ENCODE measurements around the gene TRIM28. TPM values are rescaled to one million over a fixed set of nuclear protein-coding genes. Genes with fewer than 3 reads are reported as not detected.

TRIM28 gene
- total RNA-seq, 4 donors from 2014 or later, result 171 to 274 (median 196) TPM

GRCh38 chr19:58519355-58520256, 24.3 kb upstream of the TRIM28 start, which contains the start of gene ZBTB45:
TSS of gene ZBTB45 (minus strand) at chr19:58519810. CDS start at chr19:58517673, 2,137 bp downstream.
- Histone ChIP-seq H3K36me3 (peaks cover 0 to 25% of the 10 kb centered on the region in 2 donors), H3K9me3 (no peaks in the 10 kb centered on the region), H3K27ac (peak within 1 kb of the TSS; percentile 83 to 97 (median 96)), H3K4me1 (peaks cover 8 to 53% (median 24%) of the 10 kb centered on the region in 3 donors), H3K4me3 (peak within 1 kb of the TSS; percentile 58 to 89), H3K27me3 (no peaks in the 10 kb centered on the region)
- peak; percentile 79 for TF ChIP-seq POLR2AphosphoS5 (IDR thresholded peaks at IDR 0.05)
- TF ChIP-seq POLR2A (IDR thresholded peaks at IDR 0.05), result peak; percentile 17 to 52
- TF ChIP-seq EP300 (IDR thresholded peaks at IDR 0.05), result no peak
- TF ChIP-seq CTCF (IDR thresholded peaks at IDR 0.05), result peak in 3 of 4 experiments; percentile 71 to 86 (median 79)
- ATAC-seq, result peak; percentile 91
- WGBS, 2 donors (ENCODE audit: low coverage in 1 of 2), result 0% methylated on average over 23 of the region's 87 CpGs; no CpG with 5 or more reads in 1 of the 2 donors

- 3 to 32% methylated on average over 3 to 4 of the region's 7 CpGs for WGBS, 2 donors (ENCODE audit: low coverage in 1 of 2)
- TF ChIP-seq POLR2A (IDR thresholded peaks at IDR 0.05), result no peak
- TF ChIP-seq POLR2AphosphoS5 (IDR thresholded peaks at IDR 0.05), result no peak
- TF ChIP-seq CTCF (IDR thresholded peaks at IDR 0.05), result no peak
- no peak for TF ChIP-seq EP300 (IDR thresholded peaks at IDR 0.05)
- ATAC-seq, result no peak
- H3K4me3 ChIP-seq, result peak overlapping the region; percentile 58 to 89
- H3K4me1 ChIP-seq, result peaks cover 8 to 47% (median 23%) of the 10 kb centered on the region in 3 donors
- peaks cover 0 to 23% of the 10 kb centered on the region in 2 donors for H3K36me3 ChIP-seq
- no peaks in the 10 kb centered on the region for H3K9me3 ChIP-seq
- peak overlapping the region; percentile 83 to 97 (median 96) for H3K27ac ChIP-seq
- no peaks in the 10 kb centered on the region for H3K27me3 ChIP-seq
These were observed 23.6 kb upstream of the TRIM28 start for GRCh38 chr19:58520257-58520599.

GRCh38 chr19:58521651-58522050, 22.2 kb upstream of the TRIM28 start:
- Histone ChIP-seq H3K27me3 (no peaks in the 10 kb centered on the region), H3K4me3 (no peak overlapping the region), H3K36me3 (peaks cover 0 to 9% of the 10 kb centered on the region in 2 donors), H3K27ac (no peak overlapping the region), H3K9me3 (no peaks in the 10 kb centered on the region), H3K4me1 (peaks cover 8 to 33% (median 23%) of the 10 kb centered on the region in 3 donors)
- no peak for ATAC-seq
- TF ChIP-seq EP300 (IDR thresholded peaks at IDR 0.05) (no peak), POLR2AphosphoS5 (IDR thresholded peaks at IDR 0.05) (no peak)
- WGBS, 2 donors (ENCODE audit: low coverage in 1 of 2), result 53 to 73% methylated on average over 2 to 3 of the region's 4 CpGs

GRCh38 chr19:58522709-58523108, 21.2 kb upstream of the TRIM28 start:
- no peaks in the 10 kb centered on the region for H3K36me3 ChIP-seq
- TF ChIP-seq EP300 (IDR thresholded peaks at IDR 0.05), result no peak
- TF ChIP-seq CTCF (IDR thresholded peaks at IDR 0.05), result no peak
- TF ChIP-seq POLR2A (IDR thresholded peaks at IDR 0.05), result no peak
- TF ChIP-seq POLR2AphosphoS5 (IDR thresholded peaks at IDR 0.05), result no peak
- WGBS, 2 donors (ENCODE audit: low coverage in 1 of 2), result 65 to 67% methylated on average over 1 to 2 of the region's 3 CpGs
- H3K4me3 ChIP-seq, result no peak overlapping the region
- no peaks in the 10 kb centered on the region for H3K9me3 ChIP-seq
- H3K27ac ChIP-seq, result no peak overlapping the region
- ATAC-seq, result no peak
- no peaks in the 10 kb centered on the region for H3K27me3 ChIP-seq
- peaks cover 8 to 22% (median 16%) of the 10 kb centered on the region in 3 donors for H3K4me1 ChIP-seq

GRCh38 chr19:58529405-58529804, 14.5 kb upstream of the TRIM28 start:
- WGBS, 2 donors (ENCODE audit: low coverage in 1 of 2), result 48 to 72% methylated on average over 3 of the region's 3 CpGs
- H3K36me3 ChIP-seq, result no peaks in the 10 kb centered on the region
- no peak overlapping the region for H3K4me3 ChIP-seq
- ATAC-seq, result no peak
- H3K27ac ChIP-seq, result no peak overlapping the region
- H3K27me3 ChIP-seq, result peaks cover 29% of the 10 kb centered on the region
- H3K9me3 ChIP-seq, result no peaks in the 10 kb centered on the region
- TF ChIP-seq CTCF (IDR thresholded peaks at IDR 0.05) (no peak), POLR2A (IDR thresholded peaks at IDR 0.05) (no peak), EP300 (IDR thresholded peaks at IDR 0.05) (no peak), POLR2AphosphoS5 (IDR thresholded peaks at IDR 0.05) (no peak)
- H3K4me1 ChIP-seq, result no peaks in the 10 kb centered on the region
